ENCODE measurements around the gene GSE1.

GSE1 gene

GRCh38 chr16:85682516-85682915 lies 69.4 kb downstream of the GSE1 start (continued):
- TF ChIP-seq ZNF610 (tag by site-specific recombination; IDR thresholded peaks at IDR 0.05; ENCODE audit: borderline replicate concordance) (no peak), ZNF18 (tag by site-specific recombination; IDR thresholded peaks at IDR 0.05) (no peak), ZNF280C (tag by site-specific recombination; IDR thresholded peaks at IDR 0.05) (no peak), ZNF16 (tag by site-specific recombination; IDR thresholded peaks at IDR 0.05; ENCODE audit: low read depth) (no peak), ZBTB6 (tag by site-specific recombination; IDR thresholded peaks at IDR 0.05) (no peak), ZNF514 (tag by site-specific recombination; IDR thresholded peaks at IDR 0.05) (no peak)

- H3K27ac ChIP-seq (ENCODE audit: extremely low read depth, low read depth, low read length): no peak overlapping the region
- no peak overlapping the region for H3K4me3 ChIP-seq (ENCODE audit: low read depth, low read length)
- POLR2A ChIA-PET: interaction anchor here (1.1 to 1.5 kb wide), 2 partner anchors 10 kb away, joined by 5 to 6 read pairs; no protein-coding TSS in a partner anchor
- CTCF ChIA-PET: interaction anchor here (1.3 to 2.3 kb wide), 2 partner anchors 34 to 36 kb away, joined by 9 to 10 read pairs; no protein-coding TSS in a partner anchor
- no peaks in the 10 kb centered on the region for H3K9me3 ChIP-seq (ENCODE audit: control insufficient read depth, insufficient read depth, low read depth, low read length)
- peaks cover 24 to 84% of the 10 kb centered on the region in 2 experiments; a peak in 2 of 3 replicates for H3K36me3 ChIP-seq (ENCODE audit: control insufficient read depth in 2 of 2, insufficient read depth in 1 of 2, low read length in 2 of 2)
- H3K4me1 ChIP-seq (ENCODE audit: control insufficient read depth, insufficient read depth, low read length): no peaks in the 10 kb centered on the region; the same call in 1 of the 2 replicates
- TF ChIP-seq ZNF155 (tag by site-specific recombination; IDR thresholded peaks at IDR 0.05) (no peak), EGR2 (tag by site-specific recombination; IDR thresholded peaks at IDR 0.05; ENCODE audit: low read depth) (peak; percentile 92), ZSCAN16 (tag by site-specific recombination; IDR thresholded peaks at IDR 0.05) (no peak), ZNF830 (tag by site-specific recombination; IDR thresholded peaks at IDR 0.05; ENCODE audit: low read depth) (no peak), KLF17 (tag by site-specific recombination; IDR thresholded peaks at IDR 0.05) (no peak), ZFHX2 (tag by site-specific recombination; conservative IDR thresholded peaks at IDR 0.05) (peak; percentile 79), ZNF423 (tag by site-specific recombination; IDR thresholded peaks at IDR 0.05) (no peak), ZNF548 (tag by site-specific recombination; IDR thresholded peaks at IDR 0.05) (peak; percentile 85), ZFP69B (tag by site-specific recombination; IDR thresholded peaks at IDR 0.05) (no peak), PATZ1 (tag by site-specific recombination; IDR thresholded peaks at IDR 0.05) (0 out of 2 replicates have a peak, but pooled peaks have one; percentile 22), MYNN (tag by site-specific recombination; IDR thresholded peaks at IDR 0.05; ENCODE audit: borderline replicate concordance) (no peak), IKZF3 (tag by site-specific recombination; IDR thresholded peaks at IDR 0.05) (no peak), ZNF394 (tag by site-specific recombination; IDR thresholded peaks at IDR 0.05; ENCODE audit: borderline replicate concordance) (no peak), ZNF529 (tag by site-specific recombination; IDR thresholded peaks at IDR 0.05; ENCODE audit: insufficient replicate concordance) (no peak), KLF7 (tag by site-specific recombination; IDR thresholded peaks at IDR 0.05; ENCODE audit: borderline replicate concordance) (no peak), ZNF544 (tag by site-specific recombination; IDR thresholded peaks at IDR 0.05) (no peak), PRDM1 (tag by site-specific recombination; IDR thresholded peaks at IDR 0.05) (peak; percentile 81; the same call in 1 of the 2 replicates), KLF1 (tag by site-specific recombination; IDR thresholded peaks at IDR 0.05) (peak; percentile 16; the same call in 1 of the 2 replicates), ZNF645 (tag by site-specific recombination; IDR thresholded peaks at IDR 0.05) (no peak), ZNF707 (tag by site-specific recombination; IDR thresholded peaks at IDR 0.05) (peak; percentile 80; the same call in 1 of the 2 replicates), ZFP37 (tag by site-specific recombination; IDR thresholded peaks at IDR 0.05) (no peak), ZNF521 (tag by site-specific recombination; IDR thresholded peaks at IDR 0.05) (no peak)
Measured at GRCh38 chr16:85683363-85683762, 70.2 kb downstream of the GSE1 start.
